GM04503 (cell line): ENCODE measurements around the gene HDGFL3.
"Not testable (repeated sequence)": the region's sequence is repeated elsewhere in the genome, so short reads cannot be mapped to it uniquely, and the experiment has no call there.

Experiments used
- DNase-seq: peaks from one replicate; pipeline ENCODE4 v3.0.0-alpha.2; 2012; ENCODE audit warnings: low read depth

The HDGFL3 gene

DNA sequence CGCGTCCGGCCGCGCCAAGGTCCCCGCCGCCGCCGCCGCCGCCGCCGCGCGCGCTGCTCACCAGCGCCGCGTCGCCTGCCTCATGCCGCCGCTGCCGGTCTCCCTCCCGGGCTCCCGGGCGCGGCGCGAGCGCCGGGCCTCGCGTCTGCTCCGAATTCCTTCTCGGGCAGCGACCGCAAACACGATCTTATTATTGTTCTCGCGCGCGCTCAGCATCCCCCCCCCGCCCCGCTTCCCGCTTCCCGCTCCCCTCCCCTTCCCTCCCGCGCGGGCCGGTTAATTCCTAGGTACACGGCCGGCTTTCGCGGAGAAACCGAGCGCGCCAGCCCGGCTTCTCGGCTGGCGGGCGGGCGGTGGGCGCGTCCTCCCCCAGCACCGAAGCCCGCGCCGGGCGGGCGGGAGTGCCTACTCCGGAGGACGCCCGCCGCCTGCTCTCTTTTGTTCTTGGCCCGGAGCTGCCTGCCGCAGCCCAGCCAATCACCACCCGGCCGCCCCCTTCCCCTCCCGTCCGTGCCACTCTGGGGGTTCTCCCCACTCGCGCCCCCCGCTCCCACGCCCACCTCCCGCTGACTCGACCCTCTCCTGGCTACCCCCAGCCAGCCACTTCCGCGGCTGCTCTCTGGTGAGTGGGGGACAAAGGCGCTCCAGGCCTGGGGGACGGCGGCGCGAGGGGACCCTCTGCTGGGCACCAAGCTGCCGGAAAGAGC lies at the start of gene HDGFL3:
HDGFL3 (minus strand) TSS at position 164 of the 707 bp plus-strand sequence. CDS start 409 bp downstream, outside the sequence.
- no peak for DNase-seq

DNA sequence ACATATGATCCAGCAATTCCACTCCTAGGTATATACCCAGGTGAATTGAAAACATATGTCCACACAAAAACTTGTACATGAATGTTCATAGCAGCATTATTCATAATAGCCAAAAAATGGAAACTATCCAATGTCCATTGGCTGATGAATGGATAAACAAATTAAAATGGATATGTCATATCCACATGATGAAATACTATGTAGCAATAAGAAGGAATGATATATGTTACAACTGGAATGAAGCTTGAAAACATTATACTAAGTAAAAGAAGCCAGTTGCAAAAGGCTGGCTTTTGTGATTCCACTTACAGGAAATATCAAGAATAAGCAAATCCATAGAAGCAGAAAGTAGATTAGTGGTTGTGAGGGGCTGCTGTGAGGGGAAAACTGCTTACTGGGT lies 43.2 kb upstream of the HDGFL3 start:
- DNase-seq: no peak

DNA sequence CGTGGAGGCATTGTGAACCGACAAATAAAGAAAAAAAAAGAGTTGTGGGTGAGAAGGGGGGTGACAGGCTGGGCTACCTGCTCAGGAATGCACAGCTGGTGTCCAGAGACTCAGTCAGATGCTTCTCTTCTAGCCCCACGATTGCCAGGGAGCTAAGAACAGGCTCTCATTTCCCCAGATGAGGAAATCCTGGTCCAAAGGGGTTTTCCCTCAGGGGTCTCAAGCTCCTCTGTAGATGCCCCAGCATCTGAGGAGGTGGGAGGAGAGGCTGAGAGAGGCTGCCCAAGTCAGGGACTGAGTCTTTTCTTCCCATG lies 41.4 kb upstream of the HDGFL3 start:
- no peak for DNase-seq

DNA sequence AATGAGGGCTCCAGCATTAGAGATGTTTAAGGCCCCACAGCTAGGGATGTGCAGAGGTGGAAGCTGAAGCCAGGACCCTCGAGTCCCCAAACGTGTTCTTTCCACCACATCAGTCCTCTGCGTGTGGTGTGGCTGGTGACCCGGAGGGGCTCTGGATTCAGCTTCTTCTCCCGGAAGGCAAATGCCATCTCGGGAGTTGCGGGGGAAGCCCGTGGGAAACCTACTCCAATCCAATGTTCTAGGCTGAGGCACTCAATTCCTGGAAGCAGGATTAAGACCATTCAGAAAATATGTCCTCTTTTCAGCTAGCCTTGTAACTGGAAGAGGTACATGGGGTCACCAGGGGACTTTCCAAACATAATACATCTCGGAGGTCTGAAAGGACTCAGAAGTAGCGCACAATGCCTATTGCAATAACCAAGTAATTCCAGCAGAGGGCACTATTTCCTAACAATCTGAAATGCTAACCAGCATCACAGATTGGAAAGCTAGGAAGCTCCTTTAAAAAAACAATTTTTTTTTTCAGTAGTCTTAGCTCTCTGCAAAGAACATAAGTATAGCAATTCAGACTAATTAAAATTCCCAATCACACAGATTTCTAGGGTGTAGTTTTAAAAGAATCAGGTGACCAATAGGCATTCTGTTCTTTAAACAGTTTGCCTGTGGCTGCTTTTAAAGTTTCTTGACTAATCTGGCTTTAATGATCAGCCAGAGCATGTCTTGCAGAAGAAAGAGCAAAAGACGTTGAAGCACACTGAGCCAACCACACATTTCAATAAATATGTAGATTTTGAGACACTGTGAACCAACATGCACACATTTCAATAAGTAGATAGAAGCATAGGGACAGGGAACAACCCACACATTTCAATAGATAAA lies 40.8 kb upstream of the HDGFL3 start:
- peak; percentile 25 for DNase-seq

DNA sequence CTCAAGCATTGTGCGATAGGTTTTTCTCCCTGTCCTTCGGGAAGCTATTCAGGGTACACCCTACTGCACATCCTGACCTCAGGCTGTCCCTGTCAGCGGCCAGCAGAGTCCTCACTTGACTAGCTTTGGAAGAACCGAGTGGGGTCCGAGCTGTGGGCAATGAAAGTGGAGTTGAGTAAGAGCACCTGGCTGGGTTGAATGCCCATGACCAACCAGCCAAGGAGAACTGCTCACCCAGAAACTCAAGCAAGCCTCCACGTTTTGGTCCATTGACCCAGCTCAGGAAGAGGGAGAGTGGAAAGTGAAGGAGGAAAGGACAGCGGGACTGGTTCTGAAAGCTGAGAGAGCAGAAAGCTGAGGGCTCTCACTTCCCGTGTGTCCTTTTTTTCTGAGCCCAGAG lies 36.0 kb upstream of the HDGFL3 start:
- DNase-seq: no peak

DNA sequence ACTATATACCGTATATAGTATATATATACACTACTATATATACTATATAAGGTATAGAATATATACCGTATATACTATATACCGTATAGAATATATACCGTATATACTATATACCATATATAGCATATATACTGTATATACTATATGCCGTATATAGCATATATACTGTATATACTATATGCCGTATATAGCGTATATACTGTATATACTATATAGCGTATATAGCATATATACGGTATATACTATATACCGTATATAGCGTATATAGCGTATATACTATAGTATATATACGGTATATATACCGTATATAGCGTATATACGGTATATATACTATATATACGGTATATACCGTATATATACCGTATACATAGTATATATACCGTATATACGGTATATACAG lies 22.6 kb upstream of the HDGFL3 start:
- no peak for DNase-seq

DNA sequence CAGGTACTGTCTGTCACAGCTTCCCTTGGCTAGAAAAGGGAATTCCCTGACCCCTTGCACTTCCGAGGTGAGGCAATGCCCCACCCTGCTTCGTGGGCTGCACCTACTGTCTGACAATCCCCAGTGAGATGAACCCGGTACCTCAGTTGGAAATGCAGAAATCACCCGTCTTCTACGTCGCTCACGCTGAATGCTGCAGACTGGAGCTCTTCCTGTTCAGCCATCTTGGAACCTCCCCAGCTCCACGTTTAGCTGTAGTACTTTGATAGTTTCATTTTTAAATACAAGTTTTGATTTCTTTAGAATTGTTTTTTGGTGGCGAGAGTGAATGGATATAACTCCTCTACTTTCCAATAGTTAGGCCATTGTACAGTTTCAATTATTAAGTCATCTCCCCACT lies 17.8 kb upstream of the HDGFL3 start:
- DNase-seq: no peak

DNA sequence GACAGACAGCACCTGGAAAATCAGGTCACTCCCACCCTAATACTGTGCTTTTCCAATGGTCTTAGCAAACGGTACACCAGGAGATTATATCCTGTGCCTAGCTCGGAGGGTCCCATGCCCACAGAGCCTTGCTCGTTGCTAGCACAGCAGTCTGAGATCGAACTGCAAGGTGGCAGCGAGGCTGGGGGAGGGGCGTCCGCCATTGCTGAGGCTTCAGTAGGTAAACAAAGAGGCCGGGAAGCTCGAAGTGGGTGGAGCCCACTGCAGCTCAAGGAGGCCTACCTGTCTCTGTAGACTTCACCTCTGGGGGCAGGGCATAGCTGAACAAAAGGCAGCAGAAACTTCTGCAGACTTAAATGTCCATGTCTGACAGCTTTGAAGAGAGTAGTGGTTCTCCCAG lies 14.2 kb upstream of the HDGFL3 start:
- not testable (repeated sequence) for DNase-seq

DNA sequence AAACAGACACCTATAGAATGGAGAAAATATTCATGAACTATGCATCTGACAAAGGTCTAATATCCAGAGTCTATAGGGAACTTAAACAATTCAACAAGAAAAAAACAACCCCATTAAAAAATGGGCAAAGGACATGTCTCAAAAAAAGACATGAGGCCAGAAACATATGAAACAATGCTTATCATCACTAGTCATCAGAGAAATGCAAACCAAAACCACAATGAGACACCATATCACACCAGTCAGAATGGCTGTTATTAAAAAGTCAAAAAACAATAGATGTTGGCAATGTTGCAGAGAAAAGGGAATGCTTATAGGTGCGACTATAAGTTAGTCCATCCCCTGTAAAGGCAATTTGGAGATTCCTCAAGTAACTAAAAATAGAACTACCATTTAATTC lies 11.4 kb upstream of the HDGFL3 start:
- DNase-seq: no peak

DNA sequence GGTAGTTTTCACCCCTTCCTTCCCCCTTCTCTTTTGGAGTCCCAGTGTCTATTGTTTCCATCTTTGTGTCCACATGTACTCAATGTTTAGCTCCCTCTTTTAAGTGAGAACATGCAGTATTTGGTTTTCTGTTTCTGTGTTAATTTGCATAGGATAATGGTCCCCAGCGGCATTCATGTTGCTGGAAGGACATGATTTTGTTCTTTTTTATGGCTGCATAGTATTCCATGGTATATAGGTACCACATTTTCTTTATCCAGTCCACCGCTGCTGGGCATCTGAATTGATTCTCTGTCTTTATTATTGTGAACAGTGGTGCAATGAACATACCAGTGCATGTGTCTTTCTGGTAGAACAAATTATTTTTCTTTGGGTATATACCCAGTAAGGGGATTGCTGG lies 7.7 kb upstream of the HDGFL3 start:
- DNase-seq: no peak

DNA sequence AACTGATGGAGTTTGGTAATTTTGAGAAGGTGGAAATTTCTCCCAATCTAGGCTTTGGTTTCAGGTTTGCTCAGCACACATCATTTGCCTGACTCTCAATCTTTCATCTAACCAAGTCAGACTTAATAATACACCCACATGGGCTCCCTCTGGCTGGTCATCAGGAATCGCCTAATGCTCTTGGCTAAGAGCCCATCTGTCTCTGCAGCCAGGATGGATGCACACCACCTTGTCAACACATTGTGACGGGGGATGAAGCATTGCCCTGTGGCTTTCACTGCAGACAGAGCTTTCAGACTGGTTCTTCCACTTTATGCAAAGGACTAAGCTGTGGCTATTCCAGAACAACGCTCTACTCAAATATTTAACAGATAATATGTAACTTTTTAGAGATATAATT lies 3.0 kb upstream of the HDGFL3 start:
- peak; percentile 40 for DNase-seq

DNA sequence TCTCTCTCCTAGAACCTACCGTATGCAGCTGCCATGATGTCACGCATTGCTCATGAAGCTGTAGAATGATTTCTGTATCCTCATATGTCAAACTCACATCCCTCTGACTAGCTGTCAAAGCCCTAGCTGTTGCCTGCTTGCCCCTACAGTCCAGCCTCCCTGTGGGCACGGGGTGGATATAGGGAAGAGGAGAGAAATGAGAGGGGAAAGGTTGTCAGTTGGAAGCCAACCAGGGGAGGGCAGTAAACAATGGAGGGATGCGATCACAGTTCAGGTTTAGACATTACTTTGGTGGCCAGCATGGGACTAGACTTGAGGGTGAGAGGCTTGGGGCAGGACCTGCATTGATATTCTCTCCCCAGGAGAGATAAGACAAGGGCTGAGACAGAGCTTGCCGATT lies 1.7 kb upstream of the HDGFL3 start:
- DNase-seq: no peak

DNA sequence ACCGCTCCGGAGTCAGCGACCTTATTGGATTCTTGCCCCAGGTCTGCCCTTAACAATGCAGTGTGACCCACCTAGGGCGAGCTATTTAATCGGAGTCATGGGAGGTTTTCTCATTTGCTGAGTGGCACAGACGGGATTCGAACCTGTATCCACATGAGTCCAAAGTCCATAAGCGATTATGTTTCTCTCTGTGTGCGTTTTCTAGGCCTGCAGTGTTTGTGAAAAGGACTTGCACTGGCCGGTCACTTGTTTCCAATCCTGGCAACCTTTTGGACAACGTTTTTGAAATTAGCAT lies 691 bp upstream of the HDGFL3 start:
- DNase-seq: no peak

DNA sequence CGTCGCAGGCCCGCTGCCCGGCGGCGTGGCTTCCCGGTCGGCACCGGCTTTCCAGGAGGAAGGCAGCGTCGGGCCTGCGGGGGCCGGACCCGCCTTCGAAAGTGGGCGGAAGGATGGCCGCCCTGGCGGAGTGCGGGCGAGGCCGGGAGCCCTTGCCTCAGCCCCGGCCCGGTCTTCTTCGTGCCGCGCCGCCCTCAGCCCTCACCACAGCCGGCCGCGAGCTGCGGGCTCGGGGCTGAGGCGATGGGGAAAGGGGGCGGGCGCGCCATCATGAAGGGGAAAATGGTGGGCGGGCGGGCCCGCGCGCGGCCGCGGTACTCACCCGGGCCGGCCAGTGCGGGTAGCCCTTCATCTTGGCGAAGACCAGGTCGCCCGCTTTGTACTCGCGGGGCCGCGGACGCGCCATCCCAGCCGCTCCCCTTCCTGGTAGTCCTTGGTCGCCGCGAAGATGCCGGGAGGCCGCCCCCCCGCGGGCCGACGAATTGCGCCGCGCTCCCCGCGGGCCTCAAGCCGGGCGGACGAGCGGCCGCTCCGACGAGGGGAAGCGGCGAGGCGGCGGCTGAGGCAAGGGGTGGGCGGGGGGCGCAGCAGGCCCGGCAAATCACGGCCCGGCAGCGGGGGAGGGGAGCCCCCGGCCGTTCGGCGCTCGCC lies 489 bp downstream of the HDGFL3 start:
- DNase-seq: no peak

DNA sequence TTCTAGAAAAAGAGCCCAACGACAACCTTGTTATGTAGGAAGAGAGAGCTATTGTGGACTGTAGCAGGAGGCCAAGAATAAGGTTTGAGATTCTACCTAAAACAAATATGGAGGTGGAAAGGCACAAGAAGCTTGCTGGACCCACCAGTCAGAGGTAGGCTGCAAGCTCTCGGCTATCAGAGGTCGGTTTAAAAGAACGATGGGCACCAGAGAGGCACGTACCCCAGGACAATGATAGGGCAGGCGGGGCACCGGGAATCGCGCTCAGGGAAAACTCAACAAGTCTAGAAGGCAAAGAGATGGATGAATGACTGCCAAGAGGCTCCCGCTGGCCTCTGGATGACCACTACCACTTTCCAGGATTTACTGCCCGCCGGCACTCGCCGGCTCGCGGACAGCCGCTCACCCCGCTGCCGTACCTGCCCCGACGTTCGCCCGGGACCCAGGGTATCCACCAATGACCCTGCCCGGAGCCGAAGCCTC lies 1.1 kb downstream of the HDGFL3 start:
- DNase-seq: no peak

DNA sequence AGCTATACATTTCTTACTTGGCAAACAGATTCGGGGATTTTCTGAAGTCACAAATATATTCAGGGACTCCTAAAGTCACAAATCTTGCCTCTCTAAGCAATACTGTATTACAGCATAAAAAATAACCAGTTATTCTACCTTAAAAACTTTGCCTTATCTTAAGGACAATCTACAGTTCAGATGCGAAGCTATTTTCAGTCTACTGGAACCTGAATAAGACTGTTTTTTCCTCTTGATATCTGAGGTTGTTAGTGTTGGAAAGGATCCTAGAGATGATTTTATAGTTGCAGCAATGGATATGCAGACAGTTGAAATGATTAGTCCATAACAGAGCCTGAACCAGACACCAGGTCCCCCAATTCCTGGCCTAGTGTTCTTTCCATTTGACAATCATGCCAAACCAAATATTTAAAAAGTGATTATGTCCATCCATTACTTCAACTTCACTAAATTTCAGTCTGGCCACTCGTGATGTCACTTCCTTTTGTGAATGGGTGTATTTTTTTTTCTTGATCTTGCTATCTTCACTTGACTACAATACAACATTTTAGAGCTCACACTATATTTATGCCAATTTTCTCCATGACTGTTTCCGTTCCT lies 1.8 kb downstream of the HDGFL3 start:
- DNase-seq: no peak

DNA sequence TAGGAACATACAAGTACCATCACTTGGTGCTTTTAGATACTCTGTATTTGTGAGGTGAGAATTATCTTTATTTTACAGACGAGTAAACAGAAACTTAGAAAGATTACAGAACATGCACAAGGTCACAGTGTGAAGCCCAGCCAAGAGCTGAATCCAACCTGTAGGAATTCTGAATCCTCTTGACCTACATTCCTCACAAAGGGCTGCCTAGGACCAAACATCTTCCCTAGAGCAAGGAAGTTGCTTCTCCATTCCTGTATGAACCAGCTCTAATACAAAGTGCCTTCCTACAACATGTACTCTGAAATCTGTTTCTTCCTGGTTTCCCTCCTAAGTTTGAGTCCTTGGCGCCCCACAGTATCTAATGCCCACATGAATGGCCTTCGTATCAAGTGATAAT lies 2.9 kb downstream of the HDGFL3 start:
- no peak for DNase-seq

DNA sequence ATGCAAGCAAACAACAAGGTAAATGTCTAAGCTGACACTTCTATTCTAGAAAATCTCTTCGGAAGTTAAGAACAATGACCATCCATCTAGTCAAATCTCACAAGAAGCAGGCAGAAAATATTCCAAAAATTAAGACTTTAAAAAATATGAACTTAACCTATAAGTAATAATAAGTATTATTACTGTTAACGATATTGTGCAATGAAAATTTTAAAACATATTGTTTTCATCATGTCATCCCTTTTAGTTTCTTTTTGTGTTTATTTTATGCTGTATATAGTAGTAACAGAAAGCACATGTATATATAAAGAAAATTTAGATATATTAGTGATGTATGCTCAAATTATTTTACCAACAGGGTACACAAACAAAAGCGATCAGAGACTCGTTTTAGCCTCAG lies 4.1 kb downstream of the HDGFL3 start:
- DNase-seq: no peak

DNA sequence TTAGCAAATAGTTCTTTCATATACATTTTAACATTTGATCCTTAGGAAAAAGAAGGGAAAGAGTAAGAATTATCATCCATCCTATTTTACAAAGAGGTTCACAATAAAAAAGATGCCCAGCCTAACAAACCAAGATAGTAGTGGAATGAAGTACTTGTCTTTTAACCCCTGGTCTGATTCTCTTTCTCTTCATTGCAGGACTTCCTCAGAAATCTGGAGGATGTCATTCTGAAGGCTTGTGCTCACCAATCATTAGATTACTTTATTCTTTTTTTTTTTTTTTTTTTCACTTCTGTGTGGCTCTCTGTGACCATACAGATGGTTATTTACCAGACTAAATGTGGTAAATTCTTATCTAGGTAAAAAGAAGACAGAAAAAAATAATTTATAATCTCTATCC lies 7.0 kb downstream of the HDGFL3 start:
- DNase-seq: no peak

DNA sequence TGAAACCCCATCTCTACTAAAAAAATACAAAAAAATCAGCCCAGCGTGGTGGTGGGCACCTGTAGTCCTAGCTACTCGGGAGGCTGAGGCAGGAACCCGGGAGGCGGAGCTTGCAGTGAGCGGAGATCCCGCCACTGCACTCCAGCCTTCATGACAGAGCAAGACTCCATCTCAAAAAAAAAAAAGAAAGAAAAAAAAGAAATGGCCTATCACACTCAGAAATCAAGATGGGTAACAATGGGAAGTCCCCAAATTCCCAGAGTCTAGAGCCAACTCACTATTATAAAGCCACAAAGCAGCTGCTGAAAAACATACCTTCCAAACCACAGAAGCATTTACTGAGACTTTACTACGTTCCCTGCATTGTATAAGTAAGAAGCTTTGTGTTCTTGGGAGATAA lies 7.5 kb downstream of the HDGFL3 start:
- DNase-seq: no peak

DNA sequence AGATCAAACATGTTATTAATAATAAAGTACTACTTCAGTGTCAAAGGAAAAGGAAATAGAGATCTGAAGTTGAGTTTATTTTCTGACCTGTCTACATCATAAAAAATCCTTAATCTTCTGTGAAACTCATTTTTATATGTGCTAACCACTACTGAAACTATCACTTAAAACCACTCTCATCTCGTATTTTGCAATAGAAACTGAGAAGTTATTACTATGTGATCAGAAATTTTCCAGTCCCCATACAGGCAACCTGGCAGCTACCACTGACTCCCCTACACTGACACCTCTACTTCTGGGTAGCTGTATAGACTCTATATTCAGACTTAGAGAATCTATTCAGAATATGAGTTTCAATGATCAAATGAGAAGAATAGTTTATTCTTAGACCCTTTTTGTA lies 8.3 kb downstream of the HDGFL3 start:
- DNase-seq: no peak

DNA sequence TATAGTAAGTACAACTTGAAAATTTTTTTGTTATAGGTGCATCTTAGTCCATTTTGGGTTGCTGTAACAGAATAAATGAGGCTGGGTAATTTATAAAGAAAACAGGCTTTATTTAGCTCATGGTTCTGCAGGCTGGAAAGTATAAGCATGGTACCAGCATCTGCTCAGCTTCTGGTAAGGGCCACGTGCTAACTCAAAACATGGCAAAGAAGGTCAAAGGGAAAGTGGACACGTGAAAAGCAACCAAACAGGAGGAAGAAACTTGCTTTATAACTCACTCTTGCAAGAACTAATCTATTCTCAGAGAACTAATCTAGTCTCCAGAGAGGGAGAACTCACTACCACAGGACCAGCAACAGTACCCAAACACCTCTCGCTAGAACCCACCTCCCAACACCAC lies 9.1 kb downstream of the HDGFL3 start:
- no peak for DNase-seq

DNA sequence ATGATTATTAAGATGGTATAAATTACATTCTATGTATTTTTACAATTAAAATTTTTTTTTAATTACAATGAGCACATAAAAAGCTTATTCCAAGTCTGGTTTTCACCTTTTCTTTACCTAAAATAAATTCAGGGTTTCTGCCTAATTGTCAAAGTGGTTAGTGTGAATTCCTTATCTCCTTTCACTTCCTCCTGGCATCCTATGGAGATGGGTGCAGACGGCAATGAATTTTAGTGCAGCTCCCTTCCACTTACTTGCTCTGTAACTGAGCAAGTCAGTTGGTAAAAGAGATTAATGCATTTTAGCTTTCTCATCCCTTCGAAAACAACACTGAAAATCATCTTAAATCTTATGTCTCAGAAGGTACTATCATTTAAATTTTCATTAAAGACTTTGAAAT lies 13.1 kb downstream of the HDGFL3 start:
- no peak for DNase-seq
